Stimulated activated effector memory CD8-positive, alpha-beta T cell treated with anti-CD3 and anti-CD28 coated beads, Interleukin-12 subunit alpha, Interleukin-12 subunit beta, amount 100 ng/mL, for 72 hours (primary cell): ENCODE measurements around the gene DNASE1.
A peak's percentile ranks its signal among the peaks of the same experiment; 100 is the strongest.
"Not testable (repeated sequence)": the region's sequence is repeated elsewhere in the genome, so short reads cannot be mapped to it uniquely, and the experiment has no call there.

Experiments
- ATAC-seq: fragments of 150-1000 bp; cut with Tn5 transposase; 2 replicates; pipeline ENCODE4 v1.10.0; 2021
- DNase-seq, 2 donors: peaks; one replicate each; pipeline ENCODE4 v3.0.0; 2021 to 2022; ENCODE audit warnings: low spot score in 2 of 2
- H3K27ac Mint-ChIP-seq: one replicate; pipeline ENCODE4 v1.8.0; 2022; ENCODE audit warnings: mild to moderate bottlenecking, mixed read lengths
- H3K36me3 Mint-ChIP-seq: one replicate; pipeline ENCODE4 v1.8.0; 2022; ENCODE audit warnings: mild to moderate bottlenecking, mixed read lengths
- H3K4me1 Mint-ChIP-seq: one replicate; pipeline ENCODE4 v1.8.0; 2022; ENCODE audit warnings: mixed read lengths
- H3K4me3 Mint-ChIP-seq: one replicate; pipeline ENCODE4 v1.8.0; 2022; ENCODE audit warnings: mild to moderate bottlenecking, mixed read lengths
- H3K9me3 Mint-ChIP-seq: one replicate; pipeline ENCODE4 v1.8.0; 2022; ENCODE audit warnings: mixed read lengths

Gene DNASE1, protein sequence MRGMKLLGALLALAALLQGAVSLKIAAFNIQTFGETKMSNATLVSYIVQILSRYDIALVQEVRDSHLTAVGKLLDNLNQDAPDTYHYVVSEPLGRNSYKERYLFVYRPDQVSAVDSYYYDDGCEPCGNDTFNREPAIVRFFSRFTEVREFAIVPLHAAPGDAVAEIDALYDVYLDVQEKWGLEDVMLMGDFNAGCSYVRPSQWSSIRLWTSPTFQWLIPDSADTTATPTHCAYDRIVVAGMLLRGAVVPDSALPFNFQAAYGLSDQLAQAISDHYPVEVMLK

GRCh38 chr16:3654249-3654991 is at the start of gene DNASE1:
Gene DNASE1, plus strand, starts transcription at chr16:3654691. Its CDS starts 683 bp downstream, at chr16:3655374.
- Mint-ChIP-seq H3K27ac (peak within 1 kb of the TSS; percentile 69), H3K4me1 (peaks cover 12% of the 10 kb centered on the region), H3K4me3 (no peak within 1 kb of the TSS), H3K36me3 (peaks cover 75% of the 10 kb centered on the region), H3K9me3 (no peaks in the 10 kb centered on the region)
- DNase-seq (peak; percentile 54 to 79), ATAC-seq (peak; percentile 80)

GRCh38 chr16:3606441-3606840 is 48.0 kb upstream of the DNASE1 start:
- Mint-ChIP-seq H3K4me1 (peaks cover 12% of the 10 kb centered on the region), H3K9me3 (no peaks in the 10 kb centered on the region), H3K36me3 (peaks cover 46% of the 10 kb centered on the region), H3K4me3 (no peak overlapping the region), H3K27ac (no peak overlapping the region)
- no peak for ATAC-seq
- DNase-seq = no peak

- Mint-ChIP-seq H3K36me3 (peaks cover 49% of the 10 kb centered on the region), H3K9me3 (no peaks in the 10 kb centered on the region), H3K4me3 (no peak overlapping the region), H3K27ac (no peak overlapping the region), H3K4me1 (peaks cover 19% of the 10 kb centered on the region)
- ATAC-seq (no peak), DNase-seq (no peak)
Measured at GRCh38 chr16:3607161-3607560, 47.3 kb upstream of the DNASE1 start.

GRCh38 chr16:3607634-3608033 is 46.9 kb upstream of the DNASE1 start:
- Mint-ChIP-seq H3K36me3 (peaks cover 49% of the 10 kb centered on the region), H3K9me3 (no peaks in the 10 kb centered on the region), H3K4me1 (peaks cover 23% of the 10 kb centered on the region), H3K4me3 (no peak overlapping the region), H3K27ac (no peak overlapping the region)
- DNase-seq = no peak
- no peak for ATAC-seq

- no peak for ATAC-seq
- DNase-seq = no peak
- no peak overlapping the region for H3K27ac Mint-ChIP-seq
- H3K36me3 Mint-ChIP-seq = peaks cover 52% of the 10 kb centered on the region
- H3K4me1 Mint-ChIP-seq = peaks cover 27% of the 10 kb centered on the region
- H3K4me3 Mint-ChIP-seq = no peak overlapping the region
- no peaks in the 10 kb centered on the region for H3K9me3 Mint-ChIP-seq
Measured at GRCh38 chr16:3608069-3608468, 46.4 kb upstream of the DNASE1 start.

- peaks cover 55% of the 10 kb centered on the region for H3K36me3 Mint-ChIP-seq
Measured at GRCh38 chr16:3608976-3609375, 45.5 kb upstream of the DNASE1 start.

GRCh38 chr16:3609895-3610697 is 44.4 kb upstream of the DNASE1 start:
- ATAC-seq = no peak
- DNase-seq = no peak
- H3K4me1 Mint-ChIP-seq = peaks cover 43% of the 10 kb centered on the region

More at GRCh38 chr16:3608976-3609375, 45.5 kb upstream of the DNASE1 start:
- not testable (repeated sequence) for DNase-seq, ATAC-seq, H3K9me3 Mint-ChIP-seq, H3K4me3 Mint-ChIP-seq, H3K27ac Mint-ChIP-seq
- H3K4me1 Mint-ChIP-seq = peaks cover 35% of the 10 kb centered on the region

GRCh38 chr16:3610698-3611145 is 43.8 kb upstream of the DNASE1 start:
- peak overlapping the region; percentile 98 for H3K4me3 Mint-ChIP-seq
- H3K36me3 Mint-ChIP-seq = peaks cover 37% of the 10 kb centered on the region
- ATAC-seq (no peak), DNase-seq (peak in 1 of 2 donors; percentile 55)
- no peaks in the 10 kb centered on the region for H3K9me3 Mint-ChIP-seq
- H3K4me1 Mint-ChIP-seq = peaks cover 48% of the 10 kb centered on the region
- H3K27ac Mint-ChIP-seq = peak overlapping the region; percentile 97

More at GRCh38 chr16:3609895-3610697, 44.4 kb upstream of the DNASE1 start:
- Mint-ChIP-seq H3K27ac (no peak overlapping the region), H3K4me3 (peak overlapping the region; percentile 98), H3K36me3 (peaks cover 44% of the 10 kb centered on the region), H3K9me3 (no peaks in the 10 kb centered on the region)

DNA sequence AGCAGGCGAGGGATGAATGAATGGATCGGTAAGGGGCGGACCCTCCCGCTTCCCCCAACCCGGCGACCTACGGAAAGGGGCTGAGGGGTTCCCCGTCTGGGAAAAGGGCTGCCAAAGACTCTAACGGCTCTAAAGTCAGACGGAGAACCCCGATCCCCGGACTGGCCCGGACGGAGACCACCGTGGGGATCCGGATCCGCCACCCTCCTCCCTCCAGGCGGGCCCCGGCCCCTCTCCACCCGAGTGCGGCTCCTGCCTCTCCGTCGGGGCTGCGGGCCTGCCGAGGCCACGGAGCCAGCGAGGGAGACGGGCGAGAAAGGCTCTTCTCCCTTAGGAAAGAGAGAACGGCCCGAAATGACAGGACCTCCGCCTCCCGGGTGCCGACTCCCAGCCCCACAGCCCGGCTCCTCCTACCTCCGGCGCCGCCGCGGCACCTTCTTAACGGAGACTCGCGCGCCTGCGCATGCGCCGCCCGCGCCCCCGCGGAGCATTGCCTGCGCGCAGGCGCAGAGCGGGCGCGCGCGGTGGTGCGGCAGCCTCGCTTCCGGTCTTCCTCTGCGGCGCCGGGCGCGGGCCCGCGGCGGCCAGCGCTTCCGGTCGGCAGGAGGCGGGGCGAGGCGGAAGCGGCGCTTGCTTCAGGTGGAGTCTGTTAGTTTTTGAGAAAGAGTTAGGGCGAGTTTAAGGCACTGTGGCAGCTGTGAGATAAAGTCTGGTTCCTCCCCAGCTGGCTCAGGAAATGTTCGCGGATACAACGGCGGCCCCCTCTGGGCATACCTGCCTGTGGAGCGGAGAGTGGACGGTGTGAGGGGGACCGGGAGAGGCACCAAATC is 43.1 kb upstream of the DNASE1 start, which contains the start of gene SLX4:
SLX4 (minus strand) TSS at position 461 of the 830 bp plus-strand sequence. CDS start 2,642 bp downstream, outside the sequence.
- Mint-ChIP-seq H3K36me3 (peaks cover 31% of the 10 kb centered on the region), H3K27ac (peak within 1 kb of the TSS; percentile 97), H3K4me3 (peak within 1 kb of the TSS; percentile 98), H3K9me3 (no peaks in the 10 kb centered on the region), H3K4me1 (peaks cover 48% of the 10 kb centered on the region)
- peak; percentile 94 for ATAC-seq
- DNase-seq = peak; percentile 95 to 96

DNA sequence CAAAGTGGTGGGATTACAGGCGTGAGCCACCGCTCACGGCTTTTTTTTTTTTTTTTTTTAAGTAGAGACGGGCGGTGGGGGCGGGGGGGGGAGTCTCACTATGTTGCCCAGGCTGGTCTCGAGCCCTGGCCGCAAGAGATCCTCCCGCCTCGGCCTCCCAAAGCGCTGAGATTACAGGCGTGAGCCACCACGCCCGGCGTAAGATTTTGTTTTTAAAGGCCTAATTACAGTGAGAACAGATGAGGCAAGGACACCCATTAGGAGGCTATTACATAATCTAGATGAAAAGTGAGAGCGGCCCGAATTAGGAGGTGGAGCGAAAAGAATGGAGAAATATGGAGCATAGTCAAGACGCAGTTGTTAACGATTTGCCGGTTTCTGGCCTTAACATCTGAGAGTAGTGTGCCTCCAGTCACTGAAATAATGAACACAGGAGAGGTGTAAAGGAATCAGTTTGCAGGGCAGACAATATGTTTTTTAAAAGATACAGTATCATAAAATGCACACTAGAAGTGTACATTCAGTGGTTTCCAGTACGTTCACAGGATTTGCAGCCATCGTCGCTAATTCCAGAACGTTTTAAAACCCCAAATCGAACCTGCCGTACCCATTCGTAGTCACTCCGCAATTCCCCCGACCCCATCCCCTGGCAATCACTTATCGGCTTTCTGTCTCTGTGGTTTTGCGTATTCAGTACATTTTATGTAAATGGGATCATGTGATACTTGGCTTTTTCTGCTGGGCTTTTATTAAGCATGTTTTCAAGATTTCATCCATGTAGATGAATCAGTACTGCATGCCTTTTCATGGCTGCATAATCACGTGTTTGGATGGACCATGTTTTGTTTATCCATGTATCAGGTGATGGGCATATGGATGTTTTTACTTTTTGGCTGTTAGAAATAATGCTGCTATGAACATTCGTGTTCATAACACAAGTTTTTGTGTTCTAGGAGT is 41.7 kb upstream of the DNASE1 start:
- Mint-ChIP-seq H3K4me1 (peaks cover 48% of the 10 kb centered on the region), H3K36me3 (peaks cover 27% of the 10 kb centered on the region), H3K27ac (peak overlapping the region; percentile 97), H3K4me3 (peak overlapping the region; percentile 98), H3K9me3 (no peaks in the 10 kb centered on the region)
- ATAC-seq (no peak), DNase-seq (no peak)

- ATAC-seq = no peak
- H3K27ac Mint-ChIP-seq = no peak overlapping the region
- H3K4me3 Mint-ChIP-seq = no peak overlapping the region
- H3K36me3 Mint-ChIP-seq = no peaks in the 10 kb centered on the region
- H3K4me1 Mint-ChIP-seq = peaks cover 24% of the 10 kb centered on the region
- no peaks in the 10 kb centered on the region for H3K9me3 Mint-ChIP-seq
- DNase-seq = no peak
Measured at GRCh38 chr16:3618769-3619141, 35.7 kb upstream of the DNASE1 start.

DNA sequence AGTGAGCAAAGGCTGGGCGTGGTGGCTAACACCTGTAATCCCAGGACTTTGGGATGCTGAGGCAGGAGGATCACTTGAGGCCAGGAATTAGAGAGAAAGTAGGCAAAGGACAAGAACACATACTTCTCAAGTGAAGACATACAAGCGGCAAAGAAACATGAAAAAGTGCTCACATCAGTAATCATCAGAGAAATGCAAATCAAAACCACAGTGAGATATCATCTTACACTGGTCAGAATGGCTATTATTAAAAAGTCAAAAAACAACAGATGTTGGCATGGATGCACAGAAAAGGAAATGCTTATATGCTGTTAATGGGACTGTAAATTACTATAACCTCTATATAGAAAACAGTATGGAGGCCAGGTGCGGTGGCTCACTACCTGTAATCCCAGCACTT is 30.8 kb upstream of the DNASE1 start:
- H3K36me3 Mint-ChIP-seq = no peaks in the 10 kb centered on the region
- H3K4me3 Mint-ChIP-seq = no peak overlapping the region
- ATAC-seq (no peak), DNase-seq (no peak)
- H3K9me3 Mint-ChIP-seq = no peaks in the 10 kb centered on the region
- H3K27ac Mint-ChIP-seq = no peak overlapping the region
- H3K4me1 Mint-ChIP-seq = peaks cover 26% of the 10 kb centered on the region

GRCh38 chr16:3625331-3625730 is 29.2 kb upstream of the DNASE1 start:
- Mint-ChIP-seq H3K9me3 (no peaks in the 10 kb centered on the region), H3K4me3 (peak overlapping the region; percentile 23), H3K27ac (peak overlapping the region; percentile 70), H3K36me3 (no peaks in the 10 kb centered on the region), H3K4me1 (peaks cover 23% of the 10 kb centered on the region)
- DNase-seq (no peak), ATAC-seq (no peak)
